ENCODE data around the gene ABCA13.

ABCA13 gene

GRCh38 chr7:48245751-48246472, 74.7 kb downstream of the ABCA13 start:
- DNase-seq (ENCODE audit: low read depth): no peak

DNA sequence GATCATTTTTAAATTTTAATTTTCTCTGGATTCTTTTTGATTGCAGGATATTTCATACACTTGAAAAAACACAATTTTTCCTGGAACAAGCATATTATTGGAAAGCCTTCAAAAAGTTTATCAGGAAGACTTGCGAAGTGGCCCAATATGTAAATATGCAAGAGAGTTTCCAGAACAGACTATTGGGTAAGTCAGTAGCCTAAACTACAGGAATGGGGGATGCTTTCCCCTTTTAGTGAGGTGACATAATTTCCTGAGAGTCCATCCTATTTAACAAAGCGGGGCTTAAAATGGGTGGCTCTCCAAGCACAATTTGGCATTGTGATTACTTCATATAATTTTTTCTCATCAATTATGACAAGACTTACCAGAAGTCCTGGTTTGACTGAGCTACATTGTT, 77.9 kb downstream of the ABCA13 start:
- no peak for DNase-seq (ENCODE audit: low read depth)

DNA sequence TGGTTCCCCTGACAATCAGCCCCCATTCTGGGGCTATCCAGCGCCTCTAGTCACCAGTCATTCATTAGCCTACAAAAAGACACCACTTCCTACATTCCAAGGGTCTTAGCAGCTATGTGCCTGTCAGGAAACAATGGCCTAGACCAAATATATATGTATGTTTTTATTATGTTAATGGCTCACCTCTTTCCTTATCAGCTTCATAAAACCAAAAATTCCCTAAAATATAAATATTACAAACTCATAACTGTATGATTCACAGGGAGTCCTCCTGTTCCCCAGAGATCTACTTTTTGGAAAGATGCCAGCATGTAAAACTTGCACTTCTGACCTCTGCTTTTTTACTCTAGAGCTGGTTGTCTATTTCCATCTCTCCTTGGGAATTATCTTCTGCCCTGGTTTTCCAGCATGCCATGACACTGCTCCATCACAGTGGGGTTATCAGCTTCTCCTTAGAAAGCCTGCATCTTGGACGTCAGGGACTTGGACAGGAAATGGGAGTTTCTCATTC, 79.2 kb downstream of the ABCA13 start:
- no peak for DNase-seq (ENCODE audit: low read depth)

DNA sequence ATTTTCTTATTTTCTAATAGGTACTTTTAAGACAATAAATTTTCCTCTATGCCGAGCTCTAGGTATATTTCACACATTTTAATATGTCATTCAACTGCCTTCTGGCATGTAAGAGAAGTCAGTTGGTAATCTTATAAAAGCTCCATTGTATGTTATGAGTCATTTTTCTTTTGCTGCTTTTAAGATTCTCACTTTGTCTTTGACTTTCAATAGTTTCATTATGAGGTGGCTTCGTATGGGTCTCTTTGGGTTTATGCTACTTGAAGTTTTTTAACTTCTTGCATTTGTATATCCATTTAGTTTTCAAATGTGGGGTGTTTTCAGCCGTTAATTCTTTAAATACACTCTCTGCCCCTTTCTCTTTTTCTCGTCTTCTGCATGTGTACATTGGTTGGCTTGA, 80.5 kb downstream of the ABCA13 start:
- no peak for DNase-seq (ENCODE audit: low read depth)

- no peak for DNase-seq (ENCODE audit: low read depth)
Observed at GRCh38 chr7:48252995-48253394, 81.7 kb downstream of the ABCA13 start.

- DNase-seq (ENCODE audit: low read depth): no peak
Observed at GRCh38 chr7:48255046-48255445, 83.8 kb downstream of the ABCA13 start.

- no peak for DNase-seq (ENCODE audit: low read depth)
Observed at GRCh38 chr7:48259463-48260280, 88.4 kb downstream of the ABCA13 start.

DNA sequence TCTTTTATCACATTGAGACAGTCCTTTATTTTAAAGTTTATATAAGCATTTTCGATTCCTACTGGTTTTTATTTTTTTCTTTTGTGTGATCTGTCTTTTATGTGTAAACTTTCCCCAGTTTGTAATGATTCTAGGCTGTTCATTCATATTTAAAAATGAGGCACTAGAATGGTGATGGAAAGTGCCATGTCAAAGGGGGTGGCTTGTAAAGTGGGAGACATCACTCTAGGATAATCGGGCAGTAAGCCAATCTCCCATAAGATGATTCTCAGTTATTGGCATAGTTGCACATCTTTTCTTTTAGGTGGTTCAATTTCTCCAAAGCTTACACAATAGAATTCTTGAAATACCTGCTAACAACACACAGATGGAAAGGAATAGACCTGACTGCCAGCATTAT, 90.4 kb downstream of the ABCA13 start:
- no peak for DNase-seq (ENCODE audit: low read depth)

DNA sequence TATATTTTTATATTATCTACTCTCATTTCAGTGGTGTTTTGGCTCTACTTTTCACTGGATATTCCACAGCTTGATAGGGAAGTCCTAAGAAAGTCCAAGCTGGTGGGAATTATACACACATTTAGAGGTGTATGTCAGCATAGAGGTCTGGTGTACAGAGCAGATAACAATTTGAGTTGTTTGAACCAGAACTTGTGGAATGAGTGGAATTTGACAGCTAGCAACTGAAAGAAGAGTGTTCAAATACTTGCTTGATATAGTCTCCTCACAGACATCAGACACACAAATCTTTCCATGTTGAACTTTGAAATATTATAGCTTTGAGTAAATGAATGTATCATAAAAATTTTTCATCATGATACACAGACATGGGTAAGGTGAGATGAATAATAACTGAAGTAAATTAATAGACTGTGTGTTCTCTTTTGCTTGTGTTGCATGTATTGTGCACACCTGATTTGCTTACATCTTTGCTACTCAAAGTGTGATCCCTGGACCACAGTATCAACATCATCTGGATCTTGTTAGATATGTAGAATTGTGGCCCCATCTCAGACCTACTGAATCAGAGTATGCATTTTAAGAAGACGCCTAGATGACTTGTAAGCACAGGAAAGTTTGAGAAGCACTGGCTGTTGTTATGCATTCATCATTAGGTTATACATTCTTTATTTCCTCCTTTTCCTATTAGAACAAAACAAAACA, 91.5 kb downstream of the ABCA13 start:
- DNase-seq (ENCODE audit: low read depth): no peak

GRCh38 chr7:48263311-48263650, 92.0 kb downstream of the ABCA13 start:
- DNase-seq (ENCODE audit: low read depth): no peak

- DNase-seq (ENCODE audit: low read depth): no peak
Observed at GRCh38 chr7:48269066-48269465, 97.8 kb downstream of the ABCA13 start.

- DNase-seq (ENCODE audit: low read depth): no peak
Observed at GRCh38 chr7:48274662-48275061, 103.4 kb downstream of the ABCA13 start.

DNA sequence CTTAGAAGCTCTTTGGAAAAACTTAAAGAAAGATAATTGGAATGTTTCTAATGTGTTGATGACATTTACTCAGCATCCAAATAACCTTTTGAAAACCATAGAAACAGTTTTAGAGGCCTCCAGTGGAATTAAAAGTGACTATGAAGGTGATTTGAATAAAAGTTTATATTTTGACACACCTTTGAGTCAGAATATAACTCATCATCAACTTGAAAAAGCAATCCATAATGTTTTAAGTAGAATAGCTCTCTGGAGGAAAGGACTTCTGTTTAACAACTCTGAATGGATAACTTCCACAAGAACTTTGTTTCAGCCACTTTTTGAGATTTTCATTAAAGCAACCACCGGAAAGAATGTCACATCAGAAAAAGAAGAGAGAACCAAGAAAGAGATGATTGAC, 108.2 kb downstream of the ABCA13 start:
- no peak for DNase-seq (ENCODE audit: low read depth)

DNA sequence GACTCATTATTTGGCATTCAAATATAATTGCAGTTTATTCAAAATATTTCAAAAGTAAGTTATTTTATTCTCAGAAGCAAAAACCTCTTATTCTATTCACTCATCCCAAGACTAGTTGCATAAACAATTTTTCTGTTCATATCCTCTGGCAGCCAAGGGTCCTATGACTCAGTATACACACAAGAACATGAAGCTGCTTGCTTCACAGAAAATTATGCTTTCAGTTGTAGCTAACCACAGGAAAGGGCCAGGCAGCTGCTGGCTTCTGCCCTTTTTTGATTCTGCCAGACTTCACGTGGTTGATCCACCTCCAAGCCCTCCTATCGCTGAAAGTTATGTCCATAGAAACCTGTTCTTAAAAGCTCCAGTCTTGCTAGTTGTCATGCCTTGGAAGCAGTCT, 108.8 kb downstream of the ABCA13 start:
- no peak for DNase-seq (ENCODE audit: low read depth)

DNA sequence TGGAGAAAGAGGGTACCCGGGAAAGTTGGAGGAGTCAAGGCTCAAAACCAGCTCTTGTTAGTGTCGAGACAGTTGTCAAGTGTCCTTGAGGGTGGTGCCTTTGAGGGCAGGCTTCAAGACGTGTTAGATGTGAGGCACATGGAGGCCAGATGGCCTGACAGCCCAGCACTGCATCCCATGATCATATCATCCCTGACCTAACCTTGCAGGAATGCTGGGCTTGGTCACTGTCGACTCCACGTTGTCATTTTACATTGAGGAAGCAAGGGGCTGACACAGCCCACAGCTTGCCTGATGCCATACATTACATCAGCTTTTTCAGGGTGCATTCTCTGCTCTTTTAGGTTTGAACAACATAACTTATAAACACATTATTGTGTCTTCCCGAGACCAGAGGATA, 114.1 kb downstream of the ABCA13 start:
- no peak for DNase-seq (ENCODE audit: low read depth)

GRCh38 chr7:48286836-48287235, 115.6 kb downstream of the ABCA13 start:
- no peak for DNase-seq (ENCODE audit: low read depth)

DNA sequence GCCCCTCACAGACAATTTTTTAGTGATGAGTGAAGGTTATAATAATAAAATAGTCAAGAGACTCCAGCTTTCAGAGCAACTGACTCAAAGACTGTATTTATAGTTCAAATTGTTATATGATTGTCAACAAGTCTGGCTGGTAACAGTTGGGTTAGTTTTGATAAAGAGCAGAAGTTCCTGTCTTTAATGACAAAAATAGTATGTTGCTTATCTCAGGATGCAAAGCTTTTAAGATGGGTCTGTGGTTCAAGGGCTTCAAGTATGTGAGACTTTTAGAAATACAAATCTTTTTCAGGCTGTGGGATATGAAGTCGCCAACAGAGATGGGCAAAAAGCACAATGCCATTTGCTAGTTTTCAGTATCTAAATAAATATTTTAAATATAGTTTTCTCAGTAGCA, 118.4 kb downstream of the ABCA13 start:
- DNase-seq (ENCODE audit: low read depth): no peak

GRCh38 chr7:48292949-48293348, 121.7 kb downstream of the ABCA13 start:
- no peak for DNase-seq (ENCODE audit: low read depth)

DNA sequence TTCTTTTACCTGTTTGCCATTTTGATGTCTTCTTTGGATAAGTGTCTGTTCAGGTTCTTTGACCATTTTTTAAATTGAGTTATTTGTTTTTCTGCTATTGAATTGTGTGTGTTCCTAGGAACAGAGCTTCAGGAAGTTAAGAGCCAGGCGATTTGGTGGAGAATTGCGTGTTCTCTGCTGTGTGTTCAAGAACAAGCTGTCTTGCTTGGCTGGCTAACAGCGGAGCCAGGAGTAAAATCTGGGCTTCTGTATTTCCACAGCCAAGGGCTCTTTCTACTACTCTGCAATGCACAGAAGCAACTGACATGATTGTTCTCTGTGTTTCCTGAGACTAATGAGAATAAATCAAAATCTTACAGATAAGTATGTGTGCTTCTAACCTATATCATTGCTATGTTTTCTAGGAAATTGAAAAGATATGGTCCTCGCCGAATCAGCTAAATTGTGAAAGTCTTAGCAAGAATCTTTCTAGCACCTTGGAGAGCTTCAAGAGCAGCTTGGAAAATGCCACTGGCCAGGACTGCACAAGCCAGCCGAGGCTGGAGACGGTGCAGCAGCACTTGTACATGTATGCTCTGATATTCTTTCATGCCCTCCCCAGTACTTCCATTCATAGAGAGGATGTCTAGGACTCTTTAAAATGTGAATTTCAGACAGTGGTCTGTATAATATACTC, 124.2 kb downstream of the ABCA13 start:
- DNase-seq (ENCODE audit: low read depth): no peak

- no peak for DNase-seq (ENCODE audit: low read depth)
Observed at GRCh38 chr7:48296966-48297365, 125.7 kb downstream of the ABCA13 start.

- no peak for DNase-seq (ENCODE audit: low read depth)
Observed at GRCh38 chr7:48298779-48299178, 127.5 kb downstream of the ABCA13 start.

DNA sequence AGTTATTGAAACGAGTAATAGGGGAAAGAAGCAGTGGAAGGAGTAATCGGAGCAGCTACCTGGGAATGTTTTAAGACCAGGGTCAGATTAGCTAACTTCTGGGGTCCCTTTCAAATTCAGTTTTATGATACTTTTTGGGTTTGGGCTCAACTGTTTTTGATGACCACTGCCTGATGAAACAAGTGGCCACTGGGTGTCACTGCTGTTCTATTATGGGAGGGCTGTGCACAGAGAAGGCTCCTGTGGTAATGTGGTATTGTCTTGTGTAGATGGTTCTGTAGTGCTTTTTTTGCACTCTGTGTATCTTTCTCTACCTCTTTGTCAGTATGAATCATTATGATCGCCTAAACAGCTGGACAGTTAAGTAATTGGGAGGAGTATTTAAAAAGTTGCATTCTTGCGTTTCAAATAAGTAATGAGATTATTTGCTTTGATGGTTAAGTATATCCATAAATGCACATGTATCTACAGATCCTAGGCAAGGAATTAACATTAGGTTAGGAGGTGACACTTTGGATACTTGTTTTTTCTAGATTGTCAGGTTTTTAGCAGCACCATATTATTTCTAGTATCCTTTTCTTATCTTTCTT, 128.4 kb downstream of the ABCA13 start:
- peak; percentile 13 for DNase-seq (ENCODE audit: low read depth)
